ENCODE measurements around the gene MYOD1.

Gene MYOD1

GRCh38 chr11:17686231-17686980, 33.0 kb upstream of the MYOD1 start:
- TF ChIP-seq CTCF (IDR thresholded peaks at IDR 0.05; ENCODE audit: low read depth, low read length) = no peak
- DNase-seq (ENCODE audit: extremely low read depth, low read depth) = no peak

GRCh38 chr11:17687946-17688670, 31.3 kb upstream of the MYOD1 start:
- no peak for TF ChIP-seq CTCF (IDR thresholded peaks at IDR 0.05; ENCODE audit: low read depth, low read length)

DNA sequence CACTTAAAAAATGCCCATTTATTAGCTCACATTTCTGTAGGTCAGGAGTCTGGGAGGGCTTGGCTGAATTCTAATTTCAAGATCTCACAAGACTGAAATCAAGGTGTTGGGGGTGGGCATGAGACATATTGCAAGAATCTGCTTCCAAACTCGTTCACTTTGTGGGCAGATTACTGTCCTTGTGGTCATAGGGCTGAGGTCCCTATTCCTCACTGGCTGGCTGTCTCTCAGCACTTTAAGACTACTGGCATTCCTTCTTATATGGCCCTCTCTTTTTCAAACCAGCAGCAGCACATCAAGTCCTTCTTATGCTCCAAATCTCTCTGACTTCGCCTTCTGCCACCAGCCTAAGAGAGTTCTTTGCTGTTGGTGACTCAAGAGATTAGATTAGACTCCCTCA, 27.8 kb upstream of the MYOD1 start:
- TF ChIP-seq CTCF (IDR thresholded peaks at IDR 0.05; ENCODE audit: low read depth, low read length) = no peak
- no peak for DNase-seq (ENCODE audit: extremely low read depth, low read depth)

More at GRCh38 chr11:17687946-17688670, 31.3 kb upstream of the MYOD1 start:
- no peak for DNase-seq (ENCODE audit: extremely low read depth, low read depth)

DNA sequence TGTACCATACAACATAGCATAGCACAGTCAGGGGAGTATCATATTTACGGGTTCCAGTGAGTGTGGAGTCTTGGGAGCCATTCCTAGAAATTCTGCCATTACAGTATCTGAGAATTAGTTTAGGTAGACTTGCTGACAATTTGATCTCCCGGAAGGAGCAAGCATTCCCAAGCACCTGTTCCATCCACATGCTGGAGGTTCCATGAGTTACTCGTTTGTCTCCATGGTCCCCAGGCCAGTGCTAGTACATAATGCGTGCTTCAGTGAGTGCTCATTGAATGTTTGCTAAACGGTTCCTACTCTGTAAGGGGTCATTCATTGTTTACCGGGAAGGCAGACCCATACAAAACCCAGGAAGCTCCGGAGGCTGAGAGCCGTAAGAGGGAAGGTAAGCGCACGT, 27.4 kb upstream of the MYOD1 start:
- no peak for TF ChIP-seq CTCF (IDR thresholded peaks at IDR 0.05; ENCODE audit: low read depth, low read length)
- no peak for DNase-seq (ENCODE audit: extremely low read depth, low read depth)

DNA sequence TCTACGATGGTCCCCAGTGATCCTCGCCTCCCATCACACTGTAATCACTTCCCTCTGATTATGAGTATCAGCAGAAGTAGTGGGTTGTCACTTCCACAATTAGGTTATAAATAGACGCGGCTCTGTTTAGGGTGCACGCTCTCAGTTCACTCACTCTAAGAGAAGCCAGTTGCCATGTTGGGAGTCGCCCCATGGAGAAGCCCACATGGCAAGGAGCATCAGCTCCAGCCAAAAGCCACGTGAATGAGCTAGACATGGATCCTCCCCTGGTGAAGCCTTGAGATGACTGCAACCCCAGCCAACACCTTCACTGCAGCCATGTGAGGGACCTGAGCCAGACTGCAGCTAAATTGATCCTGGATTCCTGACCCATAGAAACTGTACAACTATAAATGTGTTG, 26.4 kb upstream of the MYOD1 start:
- no peak for DNase-seq (ENCODE audit: extremely low read depth, low read depth)
- no peak for TF ChIP-seq CTCF (IDR thresholded peaks at IDR 0.05; ENCODE audit: low read depth, low read length)

DNA sequence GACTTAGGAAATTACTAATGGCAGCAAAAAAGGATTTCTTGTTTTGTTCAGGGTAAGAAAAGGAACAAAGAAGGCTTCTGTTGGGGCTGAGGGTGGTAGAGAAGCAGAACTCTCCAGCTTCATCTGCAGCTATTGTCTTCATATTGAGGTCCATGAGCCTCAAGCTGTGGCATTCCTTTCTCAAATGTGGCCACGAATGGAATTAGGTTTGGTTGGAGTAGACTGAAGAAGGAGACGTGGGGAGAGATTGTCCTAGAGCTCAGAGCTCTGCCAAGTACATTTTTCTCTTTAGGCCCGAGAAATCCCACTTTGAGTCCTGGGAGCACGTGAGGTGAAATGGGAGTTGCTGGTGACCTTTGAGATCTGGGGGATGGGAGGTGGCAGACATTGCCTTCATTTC, 25.8 kb upstream of the MYOD1 start:
- no peak for TF ChIP-seq CTCF (IDR thresholded peaks at IDR 0.05; ENCODE audit: low read depth, low read length)
- no peak for DNase-seq (ENCODE audit: extremely low read depth, low read depth)

- TF ChIP-seq CTCF (IDR thresholded peaks at IDR 0.05; ENCODE audit: low read depth, low read length) = no peak
- no peak for DNase-seq (ENCODE audit: extremely low read depth, low read depth)
These were observed 24.8 kb upstream of the MYOD1 start for GRCh38 chr11:17694494-17695110.

Data from AG09319 (cell line).